Amygdala (tissue), 56 donors: ENCODE data around the gene WWOX.
A peak's percentile ranks its signal among the peaks of the same experiment; 100 is the strongest.

ENCODE experiments used
- DNase-seq, 56 donors: peaks; one replicate each; lab custom pipeline; 2025; lab: John Stamatoyannopoulos, UW

Gene WWOX

GRCh38 chr16:79112462-79112861, 1013.0 kb downstream of the WWOX start:
- DNase-seq, result no peak

GRCh38 chr16:79113826-79114225, 1014.4 kb downstream of the WWOX start:
- no peak for DNase-seq

- no peak for DNase-seq
These were observed 1015.3 kb downstream of the WWOX start for GRCh38 chr16:79114759-79115158.

GRCh38 chr16:79121906-79122305, 1022.5 kb downstream of the WWOX start:
- DNase-seq, result no peak

- no peak for DNase-seq
These were observed 1022.9 kb downstream of the WWOX start for GRCh38 chr16:79122343-79122742.

GRCh38 chr16:79124016-79124756, 1024.7 kb downstream of the WWOX start:
- DNase-seq, result peak in 1 of 56 donors; percentile 15

- no peak for DNase-seq
These were observed 1028.3 kb downstream of the WWOX start for GRCh38 chr16:79127766-79128165.

- peak in 16 of 56 donors; percentile 2 to 33 (median 9) for DNase-seq
These were observed 1029.3 kb downstream of the WWOX start for GRCh38 chr16:79128706-79129105.

- no peak for DNase-seq
These were observed 1031.2 kb downstream of the WWOX start for GRCh38 chr16:79130616-79131015.

GRCh38 chr16:79131321-79132075, 1032.0 kb downstream of the WWOX start:
- DNase-seq, result no peak

GRCh38 chr16:79132701-79133100, 1033.2 kb downstream of the WWOX start:
- no peak for DNase-seq

- no peak for DNase-seq
These were observed 1034.8 kb downstream of the WWOX start for GRCh38 chr16:79134300-79134699.

- no peak for DNase-seq
These were observed 1037.5 kb downstream of the WWOX start for GRCh38 chr16:79136955-79137354.

GRCh38 chr16:79137426-79137939, 1038.0 kb downstream of the WWOX start:
- no peak for DNase-seq

- no peak for DNase-seq
These were observed 1040.3 kb downstream of the WWOX start for GRCh38 chr16:79139799-79140198.

GRCh38 chr16:79143026-79143425, 1043.6 kb downstream of the WWOX start:
- no peak for DNase-seq

- DNase-seq, result no peak
These were observed 1050.7 kb downstream of the WWOX start for GRCh38 chr16:79150151-79150550.

GRCh38 chr16:79150632-79151310, 1051.3 kb downstream of the WWOX start:
- no peak for DNase-seq

GRCh38 chr16:79154086-79154485, 1054.6 kb downstream of the WWOX start:
- DNase-seq, result peak in 28 of 56 donors; percentile 3 to 60 (median 23)

GRCh38 chr16:79155471-79155870, 1056.0 kb downstream of the WWOX start:
- no peak for DNase-seq

GRCh38 chr16:79155904-79156303, 1056.5 kb downstream of the WWOX start:
- no peak for DNase-seq
